SK-N-SH (cell line): ENCODE measurements around the gene ANKMY1. TPM values are rescaled to one million over a fixed set of nuclear protein-coding genes. Genes with fewer than 3 reads are reported as not detected.

Experiments
- CTCF ChIA-PET: fragments of 300-600, 350-600 bp; formaldehyde crosslinking; extraction: SDS; loops from one replicate; lab custom pipeline; 2021; lab: Yijun Ruan, JAX
- POLR2A ChIA-PET: fragments of 350-600 bp; sonication (Branson Sonifier 250); formaldehyde crosslinking; extraction: SDS; loops from one replicate; lab custom pipeline; 2020; ENCODE audit warnings: antibody characterized with exemption, inconsistent platforms; lab: Yijun Ruan, JAX
- DNase-seq: peaks from one replicate; pipeline ENCODE4 v3.0.0; 2012
- H2AFZ ChIP-seq: fragments of 200-600 bp; sonication (generic); 2 replicates; pipeline ENCODE4 v1.8.1; 2016; ENCODE audit warnings: antibody characterized with exemption, mild to moderate bottlenecking, low read depth
- H3F3A ChIP-seq: fragments of 200-600 bp; sonication (generic); replicated peaks from 2 replicates; pipeline ENCODE3; 2016; ENCODE audit warnings: antibody characterized with exemption, mild to moderate bottlenecking; ENCODE audit not compliant: insufficient read depth
- H3K27ac ChIP-seq, 2 experiments: fragments of 200-500 bp in 1 of 2; fragments of 200-600 bp in 1 of 2; sonication (Bioruptor generic) in 1 of 2; sonication (generic), shearing (Covaris generic) in 1 of 2; 2 replicates each; pipeline versions ENCODE4 v1.5.1 to v1.6.1; 2014 to 2016; ENCODE audit warnings: low read depth in 2 of 2, inconsistent platforms in 1 of 2, low read length in 1 of 2, mild to moderate bottlenecking in 1 of 2, mixed read lengths in 1 of 2
- H3K27me3 ChIP-seq: fragments of 200-600 bp; sonication (generic), shearing (Covaris generic); 2 replicates; pipeline ENCODE4 v1.6.1; 2016; ENCODE audit warnings: mixed run types; ENCODE audit not compliant: insufficient read depth
- H3K36me3 ChIP-seq, 2 experiments: fragments of 200-500 bp in 1 of 2; fragments of 200-600 bp in 1 of 2; sonication (Bioruptor generic) in 1 of 2; sonication (generic) in 1 of 2; replicated peaks in 1 of 2; 2 replicates each; pipeline versions ENCODE3 to v1.5.1; 2014 to 2016; ENCODE audit warnings: low read length in 1 of 2, mild to moderate bottlenecking in 1 of 2; ENCODE audit not compliant: insufficient read depth in 2 of 2, control insufficient read depth in 1 of 2
- H3K4me1 ChIP-seq, 2 experiments: fragments of 200-500 bp in 1 of 2; fragments of 200-600 bp in 1 of 2; sonication (Bioruptor generic) in 1 of 2; sonication (generic), shearing (Covaris generic) in 1 of 2; 2 replicates each; pipeline versions ENCODE4 v1.5.1 to v1.6.1; 2014 to 2016; ENCODE audit warnings: low read depth in 1 of 2, low read length in 1 of 2, mixed run types in 1 of 2; ENCODE audit not compliant: insufficient read depth in 2 of 2, control insufficient read depth in 1 of 2
- H3K4me2 ChIP-seq: fragments of 200-600 bp; sonication (generic), shearing (Covaris generic); 2 replicates; pipeline ENCODE4 v1.6.1; 2017; ENCODE audit warnings: mixed run types
- H3K4me3 ChIP-seq, 2 experiments: fragments of 200-500 bp in 1 of 2; fragments of 200-600 bp in 1 of 2; sonication (Bioruptor generic) in 1 of 2; sonication (generic), shearing (Covaris generic) in 1 of 2; 2 replicates each; pipeline versions ENCODE4 v1.5.1 to v1.8.1; 2014 to 2016; ENCODE audit warnings: low read depth in 2 of 2, inconsistent platforms in 1 of 2, low read length in 1 of 2, mild to moderate bottlenecking in 1 of 2, mixed read lengths in 1 of 2, moderate library complexity in 1 of 2
- H3K79me2 ChIP-seq: fragments of 200-600 bp; sonication (generic); 2 replicates; pipeline ENCODE4 v1.8.1; 2017; ENCODE audit warnings: mild to moderate bottlenecking; ENCODE audit not compliant: insufficient read depth
- H3K9ac ChIP-seq: fragments of 200-600 bp; sonication (generic); 2 replicates; pipeline ENCODE4 v1.6.1; 2017; ENCODE audit warnings: mixed run types
- H3K9me2 ChIP-seq: fragments of 200-600 bp; sonication (generic); 2 replicates; pipeline ENCODE4 v1.6.1; 2017; ENCODE audit warnings: mixed run types
- H3K9me3 ChIP-seq: fragments of 200-600 bp; sonication (generic); 2 replicates; pipeline ENCODE4 v1.6.1; 2017; ENCODE audit warnings: mixed run types, mild to moderate bottlenecking, moderate library complexity
- H4K20me1 ChIP-seq: fragments of 200-600 bp; sonication (generic); 2 replicates; pipeline ENCODE4 v1.6.1; 2017; ENCODE audit warnings: mild to moderate bottlenecking, mixed run types; ENCODE audit not compliant: insufficient read depth
- ELF1 ChIP-seq: IDR thresholded peaks from 2 replicates; pipeline ENCODE4 v1.4.0; 2012
- GATA2 ChIP-seq: sonication (generic); formaldehyde crosslinking; IDR thresholded peaks from 2 replicates; pipeline ENCODE4 v1.5.0; 2020; ENCODE audit warnings: mild to moderate bottlenecking, missing genetic modification reagents
- JUND ChIP-seq: IDR thresholded peaks from 2 replicates; pipeline ENCODE4 v1.4.0; 2012
- MEF2A ChIP-seq: IDR thresholded peaks from 2 replicates; pipeline ENCODE4 v1.4.0; 2012; ENCODE audit warnings: low read depth, borderline replicate concordance
- NRF1 ChIP-seq: IDR thresholded peaks from 2 replicates; pipeline ENCODE4 v1.6.1; 2012; ENCODE audit warnings: low read depth, mild to moderate bottlenecking, low read length
- RAD21 ChIP-seq: IDR thresholded peaks from 2 replicates; pipeline ENCODE4 v1.6.1; 2012; ENCODE audit warnings: mild to moderate bottlenecking, low read length
- RXRA ChIP-seq: IDR thresholded peaks from 2 replicates; pipeline ENCODE4 v1.4.0; 2012; ENCODE audit warnings: low read depth, mild to moderate bottlenecking, borderline replicate concordance
- SIN3A ChIP-seq: IDR thresholded peaks from 2 replicates; pipeline ENCODE4 v1.6.1; 2012; ENCODE audit warnings: low read depth, mild to moderate bottlenecking, low read length, moderate library complexity, borderline replicate concordance
- TCF12 ChIP-seq: IDR thresholded peaks from 2 replicates; pipeline ENCODE4 v1.4.0; 2012
- TEAD4 ChIP-seq: IDR thresholded peaks from 2 replicates; pipeline ENCODE4 v1.4.0; 2012; ENCODE audit warnings: mild to moderate bottlenecking, borderline replicate concordance; ENCODE audit not compliant: insufficient read depth
- YY1 ChIP-seq: IDR thresholded peaks from 2 replicates; pipeline ENCODE4 v1.4.0; 2012; ENCODE audit warnings: low read depth, mild to moderate bottlenecking
- WGBS: methylation state at CpG from one replicate; pipeline ENCODE4 v1.1.6; 2017; ENCODE audit warnings: low lambda C conversion rate; 5-methylcytosine and 5-hydroxymethylcytosine counted together
- polyA plus RNA-seq, 3 experiments: library from polyadenylated mRNA; depleted of rRNA; stranded (reverse); fragments of >200 nt; gene quantifications; 2 replicates each; pipeline ENCODE4 v1.2.3, GENCODE V29; 2012
- TF ChIP-seq, protein P1 (sequence below): IDR thresholded peaks from 2 replicates; pipeline ENCODE4 v1.4.0; 2012; ENCODE audit warnings: low read depth
- TF ChIP-seq, protein P2 (sequence below): fragments of 150-350 bp; IDR thresholded peaks from 2 replicates; pipeline ENCODE4 v1.6.1; 2016; ENCODE audit warnings: mild to moderate bottlenecking, low read depth, low read length
- TF ChIP-seq, protein P3 (sequence below): IDR thresholded peaks from 2 replicates; pipeline ENCODE4 v1.6.1; 2012; ENCODE audit warnings: mild to moderate bottlenecking, low read depth, low read length, moderate library complexity
- TF ChIP-seq, protein P4 (sequence below): IDR thresholded peaks from 2 replicates; pipeline ENCODE4 v1.4.0; 2012; ENCODE audit warnings: low read depth, borderline replicate concordance

ANKMY1 gene
- polyA plus RNA-seq, 1 of the 3 experiments (the other 2 are of a cell fraction), result 12.1 TPM

DNA sequence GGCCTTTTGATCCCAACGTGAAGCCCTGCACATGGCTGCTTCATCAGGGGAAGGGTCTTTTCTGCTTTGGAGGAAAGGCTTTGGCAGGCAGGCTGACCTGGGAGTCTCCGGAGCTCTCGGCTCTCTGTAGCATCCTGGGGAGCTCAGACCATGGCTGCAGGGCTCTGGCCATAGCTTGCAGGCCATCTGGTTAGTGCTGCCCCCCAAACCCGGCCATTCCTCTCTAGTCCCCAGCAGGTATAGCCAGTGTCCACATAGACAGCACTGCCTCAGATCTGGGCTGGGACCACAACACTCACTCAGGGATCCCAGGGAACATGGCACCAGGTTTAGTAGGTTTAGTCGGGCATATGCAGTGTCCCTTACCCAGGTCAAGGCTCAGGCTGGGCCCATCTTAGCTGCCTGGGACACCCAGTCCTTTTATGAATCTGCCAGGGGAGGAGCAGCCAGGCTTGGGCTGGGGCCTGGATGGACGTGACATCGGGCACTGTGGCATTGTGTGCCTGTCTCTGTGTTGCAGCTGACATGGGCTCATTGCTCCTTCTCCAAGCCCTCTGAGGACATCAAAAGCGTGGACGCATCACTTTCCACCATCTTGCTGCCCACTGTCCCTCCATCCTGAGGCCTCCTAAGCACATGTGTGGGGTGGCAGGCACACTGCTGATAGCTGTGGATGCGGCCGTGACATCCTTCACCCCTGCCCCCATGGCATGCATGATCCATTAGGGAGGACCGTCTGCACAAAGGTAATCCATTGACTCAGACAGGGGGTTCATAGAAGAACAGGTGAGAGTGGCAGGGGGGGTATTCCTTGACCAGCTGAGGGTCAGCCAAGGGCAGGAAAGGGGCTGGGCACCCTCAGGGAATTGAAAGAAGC lies 48.3 kb upstream of the ANKMY1 start:
- no peak overlapping the region for H2AFZ ChIP-seq
- no peaks in the 10 kb centered on the region for H3F3A ChIP-seq
- no peak overlapping the region for H3K27ac ChIP-seq
- no peaks in the 10 kb centered on the region for H3K36me3 ChIP-seq
- no peaks in the 10 kb centered on the region for H4K20me1 ChIP-seq
- peaks cover 0 to 15% of the 10 kb centered on the region in 2 experiments; a peak in 1 of 4 replicates for H3K4me1 ChIP-seq
- no peak for DNase-seq
- no peak overlapping the region for H3K4me3 ChIP-seq
- no peaks in the 10 kb centered on the region for H3K9me2 ChIP-seq
- no peak overlapping the region for H3K9ac ChIP-seq
- H3K9me3 ChIP-seq, result no peaks in the 10 kb centered on the region
- TF ChIP-seq, protein P1, sequence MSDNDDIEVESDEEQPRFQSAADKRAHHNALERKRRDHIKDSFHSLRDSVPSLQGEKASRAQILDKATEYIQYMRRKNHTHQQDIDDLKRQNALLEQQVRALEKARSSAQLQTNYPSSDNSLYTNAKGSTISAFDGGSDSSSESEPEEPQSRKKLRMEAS, result no peak
- TF ChIP-seq TCF12, result no peak
- TF ChIP-seq, protein P2, sequence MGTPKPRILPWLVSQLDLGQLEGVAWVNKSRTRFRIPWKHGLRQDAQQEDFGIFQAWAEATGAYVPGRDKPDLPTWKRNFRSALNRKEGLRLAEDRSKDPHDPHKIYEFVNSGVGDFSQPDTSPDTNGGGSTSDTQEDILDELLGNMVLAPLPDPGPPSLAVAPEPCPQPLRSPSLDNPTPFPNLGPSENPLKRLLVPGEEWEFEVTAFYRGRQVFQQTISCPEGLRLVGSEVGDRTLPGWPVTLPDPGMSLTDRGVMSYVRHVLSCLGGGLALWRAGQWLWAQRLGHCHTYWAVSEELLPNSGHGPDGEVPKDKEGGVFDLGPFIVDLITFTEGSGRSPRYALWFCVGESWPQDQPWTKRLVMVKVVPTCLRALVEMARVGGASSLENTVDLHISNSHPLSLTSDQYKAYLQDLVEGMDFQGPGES, result no peak
- TF ChIP-seq RAD21, result no peak
- no peak for TF ChIP-seq TEAD4
- TF ChIP-seq JUND, result no peak
- no peak for TF ChIP-seq ELF1
- no peak for TF ChIP-seq MEF2A
- no peak for TF ChIP-seq SIN3A
- TF ChIP-seq NRF1, result no peak
- H3K27me3 ChIP-seq, result no peaks in the 10 kb centered on the region
- POLR2A ChIA-PET, result no interaction called here
- WGBS, result 88% methylated on average over 11 of the region's 12 CpGs
- CTCF ChIA-PET, result interaction anchor here (0.6 to 3.6 kb wide), 6 partner anchors 9 to 40 kb away, joined by 3 to 15 read pairs (median 6); no protein-coding TSS in a partner anchor
- H3K79me2 ChIP-seq, result no peaks in the 10 kb centered on the region
- no peak overlapping the region for H3K4me2 ChIP-seq

DNA sequence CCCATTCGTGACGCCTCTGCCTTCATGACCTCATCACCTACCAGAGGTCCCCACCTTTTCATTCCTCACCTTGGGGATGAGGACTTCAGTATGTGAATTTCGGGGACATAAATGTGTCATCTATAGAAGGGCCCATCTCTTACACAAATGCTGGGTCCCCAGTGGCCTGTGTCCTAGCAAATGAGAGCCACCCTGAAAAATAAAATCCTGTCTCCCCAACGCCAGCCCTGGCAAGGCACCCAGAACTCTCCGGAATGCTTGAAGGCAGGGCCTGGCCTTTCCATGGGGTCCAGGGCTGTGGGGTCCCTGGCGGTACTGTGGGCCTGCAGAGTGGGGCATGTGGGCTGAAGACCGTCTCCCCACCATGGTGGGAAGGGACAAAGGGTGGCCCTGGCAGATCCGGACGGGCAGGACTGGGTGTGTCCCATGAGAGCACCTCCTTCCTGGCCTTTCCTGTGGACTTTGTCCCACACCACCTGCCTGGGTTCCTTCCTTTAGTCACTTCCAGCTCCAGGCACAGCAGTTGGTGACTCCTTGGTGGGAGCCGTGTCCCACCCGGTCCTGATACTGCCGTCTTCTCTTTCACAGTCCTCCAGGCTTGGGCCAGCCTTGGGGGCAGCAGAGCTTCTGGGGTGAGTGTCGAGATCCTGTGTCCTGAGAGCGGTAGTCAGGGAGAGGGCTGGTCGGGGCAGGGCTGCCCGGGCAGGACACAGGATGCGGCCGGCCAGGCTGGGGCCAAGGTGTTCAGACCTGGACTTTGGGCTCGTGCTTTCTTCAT lies 47.3 kb upstream of the ANKMY1 start:
- no peak overlapping the region for H3K4me2 ChIP-seq
- TF ChIP-seq GATA2 (CRISPR knock-in tag), result no peak
- no peak for TF ChIP-seq TCF12
- TF ChIP-seq YY1, result no peak
- TF ChIP-seq, protein P3, sequence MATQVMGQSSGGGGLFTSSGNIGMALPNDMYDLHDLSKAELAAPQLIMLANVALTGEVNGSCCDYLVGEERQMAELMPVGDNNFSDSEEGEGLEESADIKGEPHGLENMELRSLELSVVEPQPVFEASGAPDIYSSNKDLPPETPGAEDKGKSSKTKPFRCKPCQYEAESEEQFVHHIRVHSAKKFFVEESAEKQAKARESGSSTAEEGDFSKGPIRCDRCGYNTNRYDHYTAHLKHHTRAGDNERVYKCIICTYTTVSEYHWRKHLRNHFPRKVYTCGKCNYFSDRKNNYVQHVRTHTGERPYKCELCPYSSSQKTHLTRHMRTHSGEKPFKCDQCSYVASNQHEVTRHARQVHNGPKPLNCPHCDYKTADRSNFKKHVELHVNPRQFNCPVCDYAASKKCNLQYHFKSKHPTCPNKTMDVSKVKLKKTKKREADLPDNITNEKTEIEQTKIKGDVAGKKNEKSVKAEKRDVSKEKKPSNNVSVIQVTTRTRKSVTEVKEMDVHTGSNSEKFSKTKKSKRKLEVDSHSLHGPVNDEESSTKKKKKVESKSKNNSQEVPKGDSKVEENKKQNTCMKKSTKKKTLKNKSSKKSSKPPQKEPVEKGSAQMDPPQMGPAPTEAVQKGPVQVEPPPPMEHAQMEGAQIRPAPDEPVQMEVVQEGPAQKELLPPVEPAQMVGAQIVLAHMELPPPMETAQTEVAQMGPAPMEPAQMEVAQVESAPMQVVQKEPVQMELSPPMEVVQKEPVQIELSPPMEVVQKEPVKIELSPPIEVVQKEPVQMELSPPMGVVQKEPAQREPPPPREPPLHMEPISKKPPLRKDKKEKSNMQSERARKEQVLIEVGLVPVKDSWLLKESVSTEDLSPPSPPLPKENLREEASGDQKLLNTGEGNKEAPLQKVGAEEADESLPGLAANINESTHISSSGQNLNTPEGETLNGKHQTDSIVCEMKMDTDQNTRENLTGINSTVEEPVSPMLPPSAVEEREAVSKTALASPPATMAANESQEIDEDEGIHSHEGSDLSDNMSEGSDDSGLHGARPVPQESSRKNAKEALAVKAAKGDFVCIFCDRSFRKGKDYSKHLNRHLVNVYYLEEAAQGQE, result no peak
- TF ChIP-seq, protein P4, sequence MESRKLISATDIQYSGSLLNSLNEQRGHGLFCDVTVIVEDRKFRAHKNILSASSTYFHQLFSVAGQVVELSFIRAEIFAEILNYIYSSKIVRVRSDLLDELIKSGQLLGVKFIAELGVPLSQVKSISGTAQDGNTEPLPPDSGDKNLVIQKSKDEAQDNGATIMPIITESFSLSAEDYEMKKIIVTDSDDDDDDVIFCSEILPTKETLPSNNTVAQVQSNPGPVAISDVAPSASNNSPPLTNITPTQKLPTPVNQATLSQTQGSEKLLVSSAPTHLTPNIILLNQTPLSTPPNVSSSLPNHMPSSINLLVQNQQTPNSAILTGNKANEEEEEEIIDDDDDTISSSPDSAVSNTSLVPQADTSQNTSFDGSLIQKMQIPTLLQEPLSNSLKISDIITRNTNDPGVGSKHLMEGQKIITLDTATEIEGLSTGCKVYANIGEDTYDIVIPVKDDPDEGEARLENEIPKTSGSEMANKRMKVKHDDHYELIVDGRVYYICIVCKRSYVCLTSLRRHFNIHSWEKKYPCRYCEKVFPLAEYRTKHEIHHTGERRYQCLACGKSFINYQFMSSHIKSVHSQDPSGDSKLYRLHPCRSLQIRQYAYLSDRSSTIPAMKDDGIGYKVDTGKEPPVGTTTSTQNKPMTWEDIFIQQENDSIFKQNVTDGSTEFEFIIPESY, result no peak
- no peak for TF ChIP-seq RXRA
- TF ChIP-seq, all 33 proteins: peak for 0

More for the DNA sequence above, 47.3 kb upstream of the ANKMY1 start:
- Histone ChIP-seq H3K9me2 (no peaks in the 10 kb centered on the region), H3F3A (no peaks in the 10 kb centered on the region), H2AFZ (no peak overlapping the region), H3K4me1 (peaks cover 0 to 15% of the 10 kb centered on the region in 2 experiments; a peak in 1 of 4 replicates), H3K9me3 (no peaks in the 10 kb centered on the region), H3K36me3 (peaks cover 0 to 2% of the 10 kb centered on the region in 2 experiments), H3K4me3 (no peak overlapping the region), H3K79me2 (no peaks in the 10 kb centered on the region), H3K27ac (peak overlapping the region in 1 of 2 experiments; percentile 83; a peak in 2 of 4 replicates), H3K27me3 (no peaks in the 10 kb centered on the region), H4K20me1 (no peaks in the 10 kb centered on the region), H3K9ac (no peak overlapping the region)
- 92% methylated on average over 14 of the region's 19 CpGs for WGBS
- ChIA-PET POLR2A (interaction anchor here (1.1 kb wide), 1 partner anchor 19 kb away, joined by 4 read pairs; the partner anchor contains the start of gene CAPN10), CTCF (interaction anchor here (1.0 to 3.6 kb wide), 10 partner anchors 8 to 136 kb away, joined by 3 to 15 read pairs (median 5); no protein-coding TSS in a partner anchor)
- no peak for DNase-seq
